ENCODE data around the gene P2RX1.

P2RX1 gene

DNA sequence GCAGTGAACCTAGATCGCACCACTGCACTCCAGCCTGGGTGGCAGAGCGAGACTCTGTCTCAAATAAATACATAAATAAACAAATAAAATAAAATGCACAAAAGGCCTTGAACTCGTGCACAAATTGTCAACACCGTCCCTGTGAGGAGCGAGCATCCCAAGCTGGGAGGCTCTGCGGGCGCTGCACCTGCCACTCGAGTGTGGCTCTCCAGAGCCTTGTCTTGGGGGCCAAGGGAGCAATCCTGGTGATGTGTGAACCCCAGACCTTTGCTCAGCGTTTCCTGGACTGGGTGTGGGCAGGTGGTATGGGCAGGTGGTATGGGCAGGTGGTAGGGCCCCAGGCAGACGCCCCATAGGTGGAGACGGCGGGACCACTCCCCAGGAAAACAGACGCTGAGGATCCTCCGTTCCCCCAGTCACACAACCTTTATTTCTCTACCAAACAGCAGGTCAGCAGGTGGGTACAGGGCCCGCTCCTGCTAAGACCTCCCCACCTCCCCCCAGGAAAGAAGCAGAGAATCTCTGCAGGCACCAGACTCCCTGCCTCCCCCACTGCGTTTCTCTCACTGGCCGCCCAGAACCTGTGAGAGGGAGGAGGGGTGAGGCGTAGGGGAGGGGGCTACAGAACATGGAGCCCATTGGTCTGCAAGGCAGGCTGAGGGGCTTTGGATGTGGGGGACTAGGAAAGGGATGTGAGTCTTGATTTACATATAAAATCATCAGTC, 7.4 kb upstream of the P2RX1 start:
- no peak for DNase-seq

DNA sequence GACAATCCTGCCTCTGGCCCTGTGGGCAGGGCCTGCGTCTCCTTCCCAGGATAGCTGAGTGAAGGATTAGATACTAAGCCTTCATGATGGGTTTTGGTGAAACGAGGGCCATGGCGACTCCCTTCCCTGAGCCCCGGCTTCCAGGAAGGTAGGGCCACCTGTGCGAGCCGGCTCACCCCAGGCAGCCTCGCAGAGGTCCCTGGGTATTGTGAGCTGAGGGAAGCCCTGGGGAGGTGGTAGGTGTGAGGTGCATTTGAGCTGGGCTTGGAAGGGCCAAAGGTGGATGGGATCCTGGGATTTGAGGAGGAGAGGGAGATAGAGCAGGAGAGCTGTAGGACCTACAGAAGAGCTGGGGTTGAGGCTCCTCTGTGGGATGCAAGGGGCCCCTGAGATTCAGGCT, 6.5 kb upstream of the P2RX1 start:
- no peak for DNase-seq

DNA sequence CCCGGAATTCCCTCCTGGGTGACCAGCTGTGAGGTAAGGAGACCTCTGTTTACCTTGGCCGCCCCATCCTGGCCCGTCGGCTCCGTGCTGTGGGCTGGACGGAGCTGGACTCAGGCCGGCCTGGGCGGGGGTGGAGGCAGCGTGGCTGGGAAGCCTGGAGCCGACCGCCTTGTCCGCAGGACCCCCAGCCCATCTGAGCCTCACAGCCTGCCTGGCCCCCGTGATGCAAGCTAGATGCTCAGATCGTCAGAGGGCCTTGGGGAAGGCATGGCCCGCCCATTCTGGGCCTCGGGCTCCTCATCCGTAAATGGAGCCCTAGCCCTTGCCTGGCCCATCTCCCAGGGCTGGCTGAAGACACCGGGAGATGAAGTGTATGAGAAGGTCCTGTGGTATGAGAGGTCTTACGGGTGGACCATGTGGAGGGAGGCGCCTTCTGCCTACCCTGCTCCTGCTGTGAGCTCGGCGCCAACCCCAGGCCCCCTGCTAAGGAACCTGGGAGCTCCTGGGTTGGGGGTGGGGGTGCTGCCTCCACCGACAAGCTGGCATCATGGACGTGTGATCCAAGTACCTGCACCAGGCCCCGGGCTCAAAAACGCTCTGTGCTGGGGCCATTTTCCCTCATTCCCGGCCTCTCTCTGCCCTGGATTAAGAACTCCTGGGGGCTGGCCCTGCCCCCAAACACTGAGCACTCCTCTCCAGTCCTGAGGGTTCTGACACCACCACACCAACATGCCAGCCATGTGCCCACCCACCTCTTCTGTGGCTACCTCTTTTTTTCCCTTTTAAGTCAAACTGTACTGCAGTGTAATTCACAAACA, 5.4 kb upstream of the P2RX1 start:
- no peak for DNase-seq

DNA sequence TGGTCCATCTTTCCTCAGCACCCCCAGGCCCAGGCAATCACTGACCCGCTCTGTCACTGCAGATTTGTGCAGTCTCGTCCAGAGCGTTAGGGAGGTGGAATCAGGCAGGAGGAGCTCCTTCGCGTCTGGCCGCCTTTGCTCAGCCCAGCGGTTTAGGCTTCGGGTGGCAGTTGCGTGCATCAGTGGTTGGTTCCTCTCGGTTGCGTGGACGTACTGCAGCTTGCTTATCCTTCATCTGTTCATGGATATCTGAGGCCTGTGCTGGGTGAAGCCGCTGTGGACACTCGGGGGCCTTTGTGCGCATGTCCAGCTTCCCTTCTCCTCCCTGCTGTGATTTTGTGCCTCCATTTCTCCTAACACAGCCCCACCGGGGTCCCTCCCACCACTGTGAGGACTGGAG, 4.7 kb upstream of the P2RX1 start:
- DNase-seq, result no peak

DNA sequence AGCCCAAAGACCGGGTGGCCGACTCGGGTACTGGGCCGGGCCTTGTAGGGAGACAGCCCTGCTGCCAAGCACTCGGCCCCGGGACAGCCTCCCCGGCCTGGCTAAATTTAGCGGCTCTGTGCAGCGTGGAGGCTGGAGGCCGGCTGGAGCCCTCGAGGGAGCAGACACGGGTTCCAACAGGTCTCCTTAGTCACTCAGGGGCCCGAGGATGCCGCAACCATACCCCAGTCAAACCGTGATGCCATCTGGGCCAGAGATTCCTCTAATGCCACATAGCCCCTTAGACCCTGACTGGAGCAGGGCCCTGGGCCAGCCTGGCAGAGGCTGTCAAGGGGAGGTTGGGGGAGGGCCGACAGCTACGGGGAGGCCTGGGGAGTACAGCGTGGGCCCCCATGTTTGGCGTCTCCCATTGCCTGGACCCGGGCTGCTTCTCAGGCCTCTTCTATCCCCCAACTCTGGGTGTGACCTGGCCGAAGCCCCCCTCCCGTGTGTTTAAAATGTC, 2.9 kb upstream of the P2RX1 start:
- no peak for DNase-seq

DNA sequence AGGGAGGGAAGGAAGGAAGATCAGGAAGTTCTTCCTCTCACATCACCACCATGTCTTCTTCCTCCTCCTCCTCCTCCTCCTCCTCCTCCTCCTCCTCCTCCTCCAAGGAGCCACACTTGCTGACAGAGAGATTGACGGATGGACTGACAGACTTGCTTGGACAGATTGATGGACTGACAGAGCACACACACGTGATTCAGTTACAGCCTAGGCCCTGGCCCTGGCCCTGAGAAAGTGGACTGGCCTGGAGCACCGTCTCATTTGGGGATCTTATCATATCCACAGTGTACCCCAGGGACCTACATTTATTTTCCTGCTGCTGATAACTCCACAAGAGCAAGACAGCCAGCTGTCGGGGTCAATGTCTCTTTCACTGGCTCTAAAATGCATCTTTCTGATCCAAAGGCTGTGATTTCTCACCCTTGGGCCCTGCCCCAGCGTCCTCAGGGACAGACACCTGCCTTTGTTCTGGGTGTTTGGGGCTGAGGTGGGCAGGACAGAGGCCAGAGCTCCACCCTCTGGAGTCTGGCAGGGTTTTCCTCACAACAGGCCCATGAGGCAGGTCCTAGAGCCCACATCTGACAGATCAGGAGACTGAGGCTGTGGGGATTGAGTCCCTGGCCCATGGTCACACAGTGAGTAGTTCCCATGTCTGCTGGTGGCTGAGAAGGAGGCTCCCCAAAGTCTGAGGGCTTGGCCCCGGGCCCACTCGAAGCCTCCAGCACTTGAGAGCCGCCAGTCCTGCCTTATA, 2.3 kb upstream of the P2RX1 start:
- no peak for DNase-seq

DNA sequence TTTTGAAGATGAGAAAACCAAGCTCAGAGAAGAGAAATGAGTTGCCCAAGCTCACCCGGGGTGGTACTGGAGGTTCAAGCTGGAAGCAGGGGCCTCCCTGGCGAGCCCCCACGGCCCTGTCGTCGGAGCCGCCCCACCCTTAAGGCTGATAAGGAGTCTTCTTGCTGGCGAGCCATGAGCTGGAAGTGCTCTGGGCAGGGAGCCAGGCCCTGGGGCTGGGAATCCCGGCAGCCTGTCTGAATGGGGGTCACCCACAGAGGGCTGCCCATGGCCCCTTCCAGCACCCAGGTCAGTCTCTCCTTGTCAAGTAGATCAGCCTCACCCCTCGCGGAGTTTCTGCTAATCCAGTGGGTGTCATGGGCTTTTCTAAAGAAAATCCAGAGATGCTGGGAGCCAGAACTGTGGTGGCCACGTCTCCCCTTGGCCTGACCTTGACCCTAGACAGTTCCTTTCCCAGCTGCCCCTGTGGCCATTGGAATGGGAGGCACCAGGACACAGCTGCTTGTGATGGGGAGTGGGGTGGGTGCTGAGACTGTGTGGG, 1.2 kb upstream of the P2RX1 start:
- DNase-seq, result no peak

DNA sequence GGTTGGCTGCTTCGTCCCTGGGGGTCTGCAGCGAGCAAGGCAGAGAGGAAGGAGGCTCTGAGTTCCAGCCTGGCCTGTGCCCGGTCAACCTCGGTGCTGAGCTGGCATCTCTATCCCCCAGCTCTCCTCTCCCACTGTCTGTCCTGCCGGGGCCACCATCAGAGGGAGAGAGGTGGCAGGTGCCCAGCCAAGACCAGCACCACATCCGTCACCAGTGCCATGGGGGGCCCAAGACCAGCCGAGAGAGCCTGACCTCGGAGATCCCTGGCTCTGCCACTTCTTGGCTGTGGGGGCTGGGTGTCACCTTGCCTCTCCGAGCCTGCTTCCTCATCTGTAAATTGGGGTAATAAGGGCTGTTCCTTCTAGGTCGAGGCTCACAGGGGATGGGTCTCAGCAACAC, 560 bp upstream of the P2RX1 start:
- DNase-seq, result no peak

DNA sequence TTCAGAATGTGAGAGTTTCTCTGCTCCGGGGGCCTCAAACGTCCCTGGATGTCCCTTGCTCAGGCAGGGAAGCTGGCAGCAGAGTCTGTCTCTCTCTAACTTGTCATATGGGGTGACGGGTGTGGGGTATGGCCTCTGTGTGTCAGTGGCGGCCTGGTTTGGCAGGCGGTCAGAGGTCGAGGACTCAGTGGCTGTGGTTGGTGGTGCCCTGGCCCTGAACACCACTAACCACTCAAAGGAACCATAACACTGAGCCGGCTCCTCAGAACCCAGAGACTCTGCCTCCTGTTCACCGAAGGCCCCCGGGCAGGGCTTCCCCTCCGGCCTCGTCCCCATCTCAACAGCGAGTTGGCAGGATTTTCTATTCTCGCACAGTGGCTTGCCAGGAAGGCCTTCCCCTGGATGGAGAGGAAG, 677 bp downstream of the P2RX1 start:
- DNase-seq, result no peak

DNA sequence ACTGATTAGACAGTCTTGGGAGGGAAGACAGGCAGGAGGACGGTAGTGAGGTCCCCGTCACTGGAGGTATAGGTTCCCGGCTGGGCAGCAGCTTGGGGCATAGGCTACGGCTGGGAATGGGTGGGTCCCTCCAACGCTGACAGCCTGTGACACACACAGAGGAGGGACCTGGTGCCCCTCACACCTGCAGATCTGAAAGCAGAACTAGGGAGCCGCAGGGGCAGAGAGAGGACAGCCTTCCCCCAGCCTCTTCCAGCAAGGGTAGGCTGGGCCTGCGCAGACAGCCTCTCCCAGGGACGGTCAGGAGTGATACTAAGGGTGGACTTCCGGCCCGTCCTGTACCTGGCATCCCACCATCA, 2.0 kb downstream of the P2RX1 start:
- DNase-seq, result no peak

DNA sequence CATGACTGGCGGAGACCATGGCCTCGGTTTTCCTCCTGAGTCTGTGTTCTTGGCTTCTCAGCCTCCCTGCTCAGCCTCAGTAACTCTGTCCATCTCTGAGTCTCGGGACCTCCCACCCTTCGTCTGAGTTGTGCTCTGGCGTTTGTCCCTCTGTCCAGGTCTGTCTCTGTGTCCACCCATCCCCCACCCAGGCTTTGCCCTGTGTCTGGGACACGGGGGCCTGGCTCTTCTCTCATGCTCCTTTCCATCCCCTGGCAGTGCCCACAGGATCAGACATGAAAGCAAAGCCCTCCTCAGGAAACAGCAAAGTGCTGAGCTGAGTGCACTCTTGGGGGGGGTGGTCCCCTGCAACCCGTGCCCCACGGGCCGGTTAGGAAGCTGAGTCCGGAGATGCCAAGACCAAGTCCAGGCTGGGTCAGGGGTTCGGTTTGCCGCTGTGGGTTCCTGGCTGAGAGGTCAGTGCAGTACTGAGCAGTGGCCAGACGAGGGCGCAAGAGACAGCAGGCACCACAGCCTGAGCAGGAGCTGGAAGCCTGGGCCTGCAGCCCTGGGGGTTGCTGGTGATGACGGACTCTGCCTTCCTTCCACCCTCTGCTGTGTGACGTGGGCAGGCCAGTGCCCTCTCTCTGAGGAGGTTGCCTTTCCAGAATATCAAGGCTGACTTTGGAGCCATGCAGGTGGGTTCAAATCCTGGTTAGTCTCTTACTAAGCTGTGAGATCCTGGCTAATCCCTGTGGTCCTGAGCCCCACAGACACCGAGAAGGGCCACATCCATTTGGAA, 2.5 kb downstream of the P2RX1 start:
- peak; percentile 2 for DNase-seq

DNA sequence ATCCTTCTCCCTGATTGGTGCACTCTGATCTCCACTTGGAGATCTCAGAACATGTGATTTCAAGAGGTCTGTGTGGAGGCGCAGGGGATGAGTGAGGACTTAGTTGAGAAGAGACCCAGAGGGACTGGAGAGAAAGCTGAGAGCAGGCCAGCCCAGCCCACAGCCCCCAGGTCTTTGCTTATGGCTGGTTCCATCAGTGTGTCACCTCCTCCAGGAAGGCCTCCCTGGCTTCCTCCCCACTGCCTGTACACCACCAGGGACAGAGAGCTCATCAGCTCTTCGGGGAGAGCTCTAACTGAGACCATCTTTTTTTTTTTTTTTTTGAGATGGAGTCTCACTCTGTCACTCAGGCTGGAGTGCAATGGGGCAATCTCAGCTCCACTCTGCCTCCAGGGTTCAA, 3.4 kb downstream of the P2RX1 start:
- DNase-seq, result no peak

DNA sequence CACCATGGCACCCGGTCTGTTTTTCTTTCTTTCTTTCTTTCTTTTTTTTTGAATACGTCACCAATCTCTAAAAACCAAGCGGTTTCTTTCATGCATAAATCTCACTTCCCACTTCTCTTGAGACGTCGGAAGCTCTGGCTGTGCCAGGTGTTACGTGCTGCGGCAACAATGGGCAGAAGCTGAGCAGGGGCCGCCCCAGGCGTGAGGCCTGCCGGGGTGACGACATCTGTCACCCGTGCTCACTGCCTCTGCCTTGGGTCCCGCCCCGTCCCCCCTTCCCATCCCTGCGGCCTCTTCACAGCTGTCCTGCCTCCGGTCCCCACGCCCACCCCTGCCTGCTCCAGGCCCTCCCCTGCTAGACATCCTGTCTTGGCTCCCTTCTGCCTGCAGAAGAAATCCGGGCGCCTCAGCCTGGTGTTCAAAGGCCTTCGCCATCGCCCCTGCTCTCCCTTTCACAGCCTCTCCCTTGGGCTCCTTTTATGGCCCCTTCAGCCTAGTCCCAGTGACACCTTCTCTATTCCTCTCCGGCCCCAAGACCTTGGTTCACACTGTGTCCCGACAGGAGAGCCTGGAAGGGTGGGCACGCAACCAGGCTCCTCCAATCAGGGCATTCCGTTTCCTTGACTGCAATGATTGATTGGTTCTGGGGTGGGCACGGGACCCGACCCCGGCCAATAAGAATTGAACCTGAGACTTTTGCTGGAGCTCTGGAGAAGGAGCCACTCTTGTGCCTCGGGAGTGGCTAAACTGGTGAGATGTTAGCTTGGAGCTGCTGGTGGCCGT, 4.8 kb downstream of the P2RX1 start:
- DNase-seq, result no peak

DNA sequence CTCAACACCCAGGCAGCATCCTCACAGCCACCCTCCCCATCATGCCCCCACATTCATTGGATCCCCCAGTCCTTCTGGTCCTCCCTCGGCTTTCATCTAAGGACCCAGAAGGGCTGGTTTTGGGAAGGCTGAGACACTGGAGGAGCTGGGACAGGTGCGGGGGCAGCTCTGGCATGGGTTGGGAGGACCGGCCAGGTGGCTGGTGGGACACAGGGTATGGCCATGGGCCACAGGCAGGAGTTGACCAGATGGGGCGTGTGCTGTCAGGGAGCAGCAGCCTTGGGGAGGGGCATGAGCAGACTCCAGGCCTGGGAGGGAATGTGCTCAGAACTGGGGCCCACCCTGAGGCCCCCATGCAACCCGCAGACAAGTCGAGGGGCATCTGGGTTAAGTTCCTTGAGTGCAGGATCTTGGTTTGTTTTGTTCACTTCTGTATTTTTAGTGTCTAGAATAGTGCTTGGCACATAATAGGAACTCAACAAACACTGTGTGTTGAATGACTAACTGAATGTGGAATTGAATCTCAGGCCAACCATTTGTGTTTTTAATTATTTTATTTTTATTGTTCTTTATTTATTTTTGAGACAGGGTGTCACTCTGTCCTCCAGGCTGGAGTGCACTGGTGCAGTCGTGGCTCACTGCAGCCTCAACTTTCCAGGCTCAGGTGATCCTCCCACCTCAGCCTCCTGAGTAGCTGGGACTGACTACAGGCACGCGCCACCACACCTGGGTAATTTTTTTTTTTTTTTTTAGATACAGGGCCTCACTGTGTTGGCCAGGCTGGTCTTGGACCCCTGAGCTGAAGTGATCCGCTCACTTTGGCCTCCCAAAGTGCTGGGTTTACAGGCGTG, 5.6 kb downstream of the P2RX1 start:
- no peak for DNase-seq

DNA sequence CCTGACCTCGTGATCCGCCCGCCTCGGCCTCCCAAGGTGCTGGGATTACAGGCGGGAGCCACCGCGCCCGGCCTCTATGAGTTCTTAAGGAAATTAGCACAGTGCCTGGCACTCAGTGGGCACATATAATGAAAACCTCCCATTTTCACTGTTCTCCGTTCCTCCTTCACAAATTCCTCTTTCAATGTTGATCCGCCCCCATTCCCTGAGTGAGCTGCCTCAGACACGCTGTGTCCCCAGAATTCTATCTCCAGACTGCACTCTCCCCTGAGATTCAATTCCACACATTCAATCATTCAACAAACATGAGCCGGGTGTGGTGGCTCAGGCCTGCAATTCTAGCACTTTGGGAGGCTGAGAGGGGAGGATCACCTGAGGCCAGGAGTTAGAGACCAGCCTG, 7.0 kb downstream of the P2RX1 start:
- DNase-seq, result no peak

DNA sequence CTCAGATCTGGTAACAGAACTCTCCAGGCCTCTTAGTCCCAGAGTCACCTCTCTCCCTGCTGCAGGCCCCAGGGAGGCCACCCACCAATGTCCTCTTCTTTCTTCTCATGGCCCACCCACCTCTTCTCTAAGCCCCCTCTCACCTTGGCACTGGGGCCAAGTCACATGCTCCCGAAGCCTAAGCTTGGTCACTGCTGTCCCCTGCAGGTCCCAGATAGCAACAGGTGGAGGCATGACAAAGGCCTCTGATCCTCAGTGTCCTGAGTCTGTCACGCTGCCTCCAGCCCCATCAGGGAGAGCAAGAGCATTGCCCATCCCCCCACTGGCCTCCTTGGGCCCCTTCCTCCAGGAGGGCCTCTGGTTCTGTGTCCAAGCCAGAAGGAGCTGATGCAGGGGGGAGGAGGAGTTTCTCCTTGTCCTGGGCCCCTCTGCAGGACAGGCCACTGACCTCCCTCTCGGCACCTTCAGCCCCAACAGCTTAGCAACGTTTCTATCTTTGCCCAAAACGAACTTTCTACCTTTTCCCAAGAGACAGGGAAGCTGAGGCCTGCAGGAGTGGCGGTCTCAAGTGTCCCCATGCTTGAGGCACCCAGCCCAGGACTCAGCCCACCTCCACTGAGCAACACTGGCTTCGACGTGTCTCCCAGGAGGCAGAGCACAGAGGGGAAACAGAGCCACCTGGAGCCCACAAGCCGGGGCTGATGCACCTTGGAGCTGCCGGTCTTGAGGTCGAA, 8.6 kb downstream of the P2RX1 start:
- no peak for DNase-seq

DNA sequence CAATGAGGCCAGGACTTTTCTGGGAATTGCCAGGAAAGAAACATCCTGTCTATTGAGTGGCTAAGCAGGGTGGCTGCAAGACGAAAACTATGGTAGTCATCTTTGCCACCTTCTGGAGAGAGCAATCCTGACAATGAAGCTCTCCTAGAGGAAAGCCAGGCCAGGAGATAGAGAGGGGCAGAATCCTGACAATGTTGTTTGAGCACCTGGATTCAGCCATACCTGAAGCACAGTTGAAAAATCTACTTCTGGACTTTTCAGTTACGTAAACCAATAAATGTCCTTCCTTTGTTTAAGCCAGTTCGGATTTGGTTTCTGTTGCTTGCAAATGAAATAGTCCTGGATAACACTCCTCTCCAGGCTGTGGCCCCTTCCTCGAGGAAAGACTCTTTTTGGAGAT, 9.4 kb downstream of the P2RX1 start:
- no peak for DNase-seq

DNA sequence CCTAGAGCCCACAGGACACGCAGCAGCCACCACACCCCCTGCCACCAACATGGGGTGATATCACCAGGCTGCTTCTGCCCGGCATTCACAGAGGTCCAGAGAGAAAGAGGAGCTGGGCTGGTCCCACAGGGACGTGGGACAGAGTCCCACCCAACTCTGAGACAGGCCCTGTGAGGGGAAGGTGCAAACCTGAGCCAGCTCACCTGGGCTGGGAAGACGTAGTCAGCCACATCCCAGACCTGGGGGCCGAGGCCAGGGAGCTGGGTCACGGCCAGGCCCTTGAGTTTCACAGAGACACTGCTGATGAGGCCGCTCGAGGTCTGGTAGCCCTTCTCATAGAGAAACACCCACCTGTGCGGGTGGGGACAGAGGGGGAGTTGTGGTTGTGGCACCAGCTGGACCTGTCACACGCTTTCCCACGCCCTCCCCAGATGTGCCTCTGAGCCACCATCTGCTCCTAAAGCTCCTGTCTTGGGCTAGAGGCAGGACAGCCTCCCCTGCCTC, 11.2 kb downstream of the P2RX1 start:
- DNase-seq, result no peak

DNA sequence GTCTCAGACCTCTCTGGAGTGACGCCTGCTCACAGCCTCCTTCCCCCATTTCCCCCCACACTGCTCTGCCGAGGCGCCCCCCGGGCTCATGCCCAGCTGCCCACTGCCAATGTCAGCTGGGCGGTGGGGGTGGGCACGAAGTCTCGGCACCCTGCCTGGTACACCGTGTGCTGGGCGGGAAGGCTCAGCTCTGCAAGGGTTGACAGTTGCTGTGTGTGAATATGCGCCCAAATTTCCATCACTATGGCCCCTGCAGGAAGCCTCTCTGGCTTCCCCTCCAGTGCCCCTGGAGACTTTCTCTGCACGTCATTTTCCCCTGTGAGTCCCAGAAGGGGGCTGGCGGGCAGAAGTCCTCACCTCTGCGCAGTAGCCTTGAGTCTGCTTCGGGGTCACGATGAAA, 11.8 kb downstream of the P2RX1 start:
- DNase-seq, result no peak

DNA sequence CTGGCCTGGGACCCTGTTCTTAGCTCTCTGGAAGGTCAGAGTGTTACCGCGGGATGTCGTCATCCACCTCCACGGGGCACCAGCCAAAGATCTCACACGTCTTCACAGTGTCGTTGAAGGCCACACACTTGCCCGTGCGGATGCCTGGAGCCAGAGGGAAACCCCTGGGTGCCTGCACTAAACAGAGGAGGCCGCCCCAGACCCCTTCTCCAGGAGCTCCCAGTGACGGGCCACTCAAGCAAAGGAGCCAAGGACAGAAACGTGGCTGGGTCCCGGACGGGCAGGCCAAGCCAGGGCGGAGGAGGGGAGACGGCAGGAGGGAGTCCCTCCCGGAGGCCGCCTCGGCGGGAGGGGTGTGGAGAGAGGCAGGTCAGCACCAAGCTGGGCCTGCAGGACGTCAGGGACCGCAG, 12.4 kb downstream of the P2RX1 start:
- no peak for DNase-seq

Data from NCI-H526 treated with DMSO at 0.1 percent for 48 hours (cell line).